NCI-H774 (cell line): ENCODE results near the gene ALOX15.
"Not testable (repeated sequence)": the region's sequence is repeated elsewhere in the genome, so short reads cannot be mapped to it uniquely, and the experiment has no call there.

Experiments used
- DNase-seq: peaks from one replicate; lab custom pipeline; 2025; lab: John Stamatoyannopoulos, UW

Gene ALOX15

GRCh38 chr17:4617090-4617489, 24.4 kb downstream of the ALOX15 start:
- no peak for DNase-seq

- no peak for DNase-seq
Observed at GRCh38 chr17:4616476-4616875, 25.0 kb downstream of the ALOX15 start.

- DNase-seq: no peak
Observed at GRCh38 chr17:4610656-4611055, 30.8 kb downstream of the ALOX15 start.

GRCh38 chr17:4610162-4610561, 31.3 kb downstream of the ALOX15 start:
- DNase-seq: no peak

- no peak for DNase-seq
Observed at GRCh38 chr17:4609761-4610160, 31.7 kb downstream of the ALOX15 start.

GRCh38 chr17:4607773-4608187, 33.7 kb downstream of the ALOX15 start:
- no peak for DNase-seq

GRCh38 chr17:4607261-4607741, 34.2 kb downstream of the ALOX15 start:
- DNase-seq: no peak

GRCh38 chr17:4605826-4606225, 35.7 kb downstream of the ALOX15 start:
- DNase-seq: no peak

GRCh38 chr17:4604736-4605135, 36.7 kb downstream of the ALOX15 start:
- not testable (repeated sequence) for DNase-seq

GRCh38 chr17:4604111-4604644, 37.3 kb downstream of the ALOX15 start:
- DNase-seq: no peak

GRCh38 chr17:4602041-4602440, 39.4 kb downstream of the ALOX15 start:
- no peak for DNase-seq

GRCh38 chr17:4601326-4601725, 40.2 kb downstream of the ALOX15 start:
- no peak for DNase-seq

- DNase-seq: no peak
Observed at GRCh38 chr17:4600563-4600962, 40.9 kb downstream of the ALOX15 start.

- DNase-seq: no peak
Observed at GRCh38 chr17:4599505-4600281, 41.8 kb downstream of the ALOX15 start.

- DNase-seq: no peak
Observed at GRCh38 chr17:4598776-4599504, 42.5 kb downstream of the ALOX15 start.

- DNase-seq: no peak
Observed at GRCh38 chr17:4597975-4598374, 43.5 kb downstream of the ALOX15 start.

- no peak for DNase-seq
Observed at GRCh38 chr17:4596636-4597380, 44.7 kb downstream of the ALOX15 start.

GRCh38 chr17:4595685-4596342, 45.7 kb downstream of the ALOX15 start:
- DNase-seq: not testable (repeated sequence)

- no peak for DNase-seq
Observed at GRCh38 chr17:4594931-4595684, 46.4 kb downstream of the ALOX15 start.

GRCh38 chr17:4594406-4594805, 47.1 kb downstream of the ALOX15 start:
- DNase-seq: no peak

- no peak for DNase-seq
Observed at GRCh38 chr17:4593021-4593421, 48.5 kb downstream of the ALOX15 start.
